Bronchial epithelial cell (primary cell): ENCODE measurements around the gene HES5. TPM values are rescaled to one million over a fixed set of nuclear protein-coding genes. Genes with fewer than 3 reads are reported as not detected.

Experiments used
- DNase-seq: peaks from one replicate; pipeline ENCODE4 v3.0.0-alpha.2; 2010; ENCODE audit warnings: low read depth
- FAIRE-seq: peaks from 2 replicates; lab custom pipeline; 2011; peaks lifted over from hg19 to GRCh38; lab: Jason Lieb, UNC
- H3K27me3 ChIP-seq: 2 replicates; pipeline ENCODE4 v1.5.1; 2011; ENCODE audit warnings: low read length; ENCODE audit not compliant: control insufficient read depth, insufficient read depth
- H3K36me3 ChIP-seq: 2 replicates; pipeline ENCODE4 v1.5.1; 2011; ENCODE audit warnings: low read length; ENCODE audit not compliant: control insufficient read depth, insufficient read depth
- H3K4me3 ChIP-seq: 2 replicates; pipeline ENCODE4 v1.5.1; 2011; ENCODE audit warnings: mild to moderate bottlenecking, low read depth, low read length, control low read depth
- CTCF ChIP-seq: IDR thresholded peaks from 2 replicates; pipeline ENCODE4 v1.5.1; 2011; ENCODE audit warnings: mild to moderate bottlenecking, moderate library complexity, low read length, control low read depth, inconsistent platforms; ENCODE audit not compliant: insufficient read depth, severe bottlenecking
- total RNA-seq: library from RNA; depleted of rRNA; stranded (reverse); fragments of >200 nt; gene quantifications from 2 replicates; pipeline ENCODE4 v1.2.1, GENCODE V29; 2014

The HES5 gene
- total RNA-seq, 1 donor from 2014 or later, result 2.9 TPM

DNA sequence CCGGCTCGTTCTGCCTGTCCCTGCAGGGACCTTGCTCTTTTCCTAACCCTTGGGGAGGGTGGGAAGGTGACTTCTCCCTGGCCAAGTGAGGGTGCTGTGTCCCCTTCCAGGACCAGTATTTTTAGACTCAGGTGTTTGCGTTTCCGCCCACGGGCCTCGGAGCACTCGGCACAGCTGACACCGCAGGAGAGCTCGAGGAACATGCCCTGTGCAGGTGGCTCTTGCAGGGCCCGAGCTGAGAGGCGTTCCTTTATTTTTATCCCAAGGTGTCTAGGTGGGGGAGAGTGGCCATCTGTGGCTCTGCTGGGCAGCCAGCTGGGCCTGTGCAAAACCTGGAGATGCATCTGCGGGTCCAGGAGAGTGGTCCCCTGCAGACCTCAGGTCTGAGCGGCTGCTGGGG is 38.0 kb downstream of the HES5 start:
- FAIRE-seq, result no peak
- Histone ChIP-seq H3K4me3 (no peak overlapping the region), H3K27me3 (no peaks in the 10 kb centered on the region), H3K36me3 (peaks cover 44% of the 10 kb centered on the region)
- no peak for DNase-seq
- TF ChIP-seq CTCF, result no peak

GRCh38 chr1:2489615-2490014 is 40.4 kb downstream of the HES5 start:
- H3K36me3 ChIP-seq, result peaks cover 59% of the 10 kb centered on the region
- no peak for FAIRE-seq
- DNase-seq, result no peak
- no peaks in the 10 kb centered on the region for H3K27me3 ChIP-seq
- H3K4me3 ChIP-seq, result no peak overlapping the region
- TF ChIP-seq CTCF, result no peak

GRCh38 chr1:2488688-2489087 is 41.4 kb downstream of the HES5 start:
- DNase-seq, result no peak
- no peak for FAIRE-seq
- no peak overlapping the region for H3K4me3 ChIP-seq
- H3K36me3 ChIP-seq, result peaks cover 66% of the 10 kb centered on the region
- no peak for TF ChIP-seq CTCF
- H3K27me3 ChIP-seq, result no peaks in the 10 kb centered on the region

DNA sequence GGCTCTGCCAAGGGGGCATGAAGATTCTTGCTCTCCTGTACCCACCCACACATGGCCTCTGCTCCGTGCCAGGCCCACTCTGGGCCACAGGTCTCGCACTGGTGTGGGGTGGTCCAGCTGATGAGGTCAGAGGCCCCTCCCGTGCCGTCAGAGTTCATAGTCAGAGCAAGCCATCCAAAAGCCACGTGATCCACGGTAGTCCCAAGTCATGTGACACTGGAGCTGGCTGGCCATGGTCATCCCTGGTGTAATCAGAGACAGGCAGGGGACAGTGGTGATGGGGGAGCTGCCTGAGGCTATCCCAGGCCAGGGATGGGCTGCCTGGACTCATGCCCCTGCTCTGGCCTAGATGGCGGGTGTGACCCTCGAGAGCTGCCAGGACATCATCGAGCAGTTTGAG is 43.5 kb downstream of the HES5 start:
- H3K27me3 ChIP-seq, result no peaks in the 10 kb centered on the region
- no peak for DNase-seq
- H3K36me3 ChIP-seq, result peaks cover 59% of the 10 kb centered on the region
- no peak for FAIRE-seq
- no peak for TF ChIP-seq CTCF
- H3K4me3 ChIP-seq, result no peak overlapping the region

- DNase-seq (no peak), FAIRE-seq (no peak)
- TF ChIP-seq CTCF, result no peak
- no peaks in the 10 kb centered on the region for H3K27me3 ChIP-seq
- peaks cover 54% of the 10 kb centered on the region for H3K36me3 ChIP-seq
- no peak overlapping the region for H3K4me3 ChIP-seq
These were observed 44.0 kb downstream of the HES5 start for GRCh38 chr1:2486041-2486440.

GRCh38 chr1:2483970-2484369 is 46.1 kb downstream of the HES5 start:
- TF ChIP-seq CTCF, result no peak
- no peak for FAIRE-seq
- Histone ChIP-seq H3K4me3 (no peak overlapping the region), H3K27me3 (no peaks in the 10 kb centered on the region), H3K36me3 (peaks cover 61% of the 10 kb centered on the region)
- no peak for DNase-seq
